ENCODE results near the gene RREB1. TPM values are rescaled to one million over a fixed set of nuclear protein-coding genes. Genes with fewer than 3 reads are reported as not detected.

RREB1 gene
- polyA plus RNA-seq, 1 donor (not counting 4 experiments of a cell fraction or from before 2014, with no cell fraction given) = 6.1 TPM

DNA sequence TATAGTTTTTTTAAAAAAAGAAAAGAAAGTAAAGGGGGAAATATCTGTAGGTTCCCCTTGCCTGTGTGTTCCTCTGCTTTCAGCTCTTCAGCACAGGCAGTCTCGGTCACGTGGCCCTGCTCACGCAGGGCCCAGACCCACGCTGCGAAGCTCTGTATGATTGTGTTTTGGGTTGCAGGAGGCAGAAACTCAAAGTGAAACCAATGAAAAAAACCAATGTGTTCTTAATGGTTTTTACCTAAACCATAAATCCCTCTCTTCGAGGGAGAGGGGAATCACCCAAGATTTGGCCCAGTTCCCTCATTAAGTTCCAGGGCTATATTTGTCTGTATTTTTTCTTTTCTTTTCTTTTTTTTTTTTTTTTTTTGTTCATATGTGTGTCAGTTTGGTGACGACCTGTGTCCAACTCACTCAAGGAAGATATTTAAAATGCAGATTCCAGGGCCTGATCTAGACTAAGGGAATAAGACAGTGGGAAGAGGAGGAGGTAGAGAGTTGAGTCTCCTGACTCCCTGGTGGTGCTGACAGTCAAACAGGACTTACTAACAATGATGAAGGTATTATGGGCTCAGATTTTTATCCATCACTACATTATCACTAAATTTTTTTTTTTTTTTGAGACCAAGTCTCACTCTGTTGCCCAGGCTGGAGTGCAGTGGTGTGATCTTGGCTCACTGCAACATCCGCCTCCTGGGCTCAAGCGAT is 33.8 kb upstream of the RREB1 start:
- no peak overlapping the region for H3K9ac ChIP-seq (ENCODE audit: control insufficient read depth, extremely low read depth, insufficient read depth, low read length)
- no peak overlapping the region for H3K27ac ChIP-seq (ENCODE audit: control insufficient read depth, insufficient read depth, low read length)
- FAIRE-seq (no peak), DNase-seq (ENCODE audit: low read depth, low spot score) (no peak)
- H3K27me3 ChIP-seq (ENCODE audit: control insufficient read depth, extremely low read depth, insufficient read depth, low read length) = no peaks in the 10 kb centered on the region
- no peaks in the 10 kb centered on the region for H4K20me1 ChIP-seq (ENCODE audit: control insufficient read depth, extremely low read depth, insufficient read depth, low read length)
- no peaks in the 10 kb centered on the region for H3K79me2 ChIP-seq (ENCODE audit: control insufficient read depth, insufficient read depth, low read length)
- H2AFZ ChIP-seq (ENCODE audit: control insufficient read depth, low read length) = no peak overlapping the region
- dilution Hi-C loops (cut with MboI; ENCODE audit: extremely low pct_ligation_motif_present, low sequenced_read_pairs) = no loop called here
- no peak overlapping the region for H3K4me2 ChIP-seq (ENCODE audit: control insufficient read depth, extremely low read depth, insufficient read depth, low read depth, low read length)
- H3K4me3 ChIP-seq (ENCODE audit: control insufficient read depth in 2 of 3, extremely low read depth in 1 of 3, insufficient read depth in 2 of 3, low read depth in 1 of 3, low read length in 3 of 3) = no peak overlapping the region
- no peaks in the 10 kb centered on the region for H3K9me1 ChIP-seq (ENCODE audit: control insufficient read depth, extremely low read depth, insufficient read depth, low read length)
- H3K36me3 ChIP-seq (ENCODE audit: control insufficient read depth in 2 of 2, extremely low read depth in 1 of 2, insufficient read depth in 2 of 2, low read length in 2 of 2) = no peaks in the 10 kb centered on the region
- H3K9me3 ChIP-seq (ENCODE audit: control insufficient read depth, low read depth, low read length) = no peaks in the 10 kb centered on the region
- peaks cover 3% of the 10 kb centered on the region for H3K4me1 ChIP-seq (ENCODE audit: control insufficient read depth, extremely low read depth, insufficient read depth, low read length)
- TF ChIP-seq, protein P1, sequence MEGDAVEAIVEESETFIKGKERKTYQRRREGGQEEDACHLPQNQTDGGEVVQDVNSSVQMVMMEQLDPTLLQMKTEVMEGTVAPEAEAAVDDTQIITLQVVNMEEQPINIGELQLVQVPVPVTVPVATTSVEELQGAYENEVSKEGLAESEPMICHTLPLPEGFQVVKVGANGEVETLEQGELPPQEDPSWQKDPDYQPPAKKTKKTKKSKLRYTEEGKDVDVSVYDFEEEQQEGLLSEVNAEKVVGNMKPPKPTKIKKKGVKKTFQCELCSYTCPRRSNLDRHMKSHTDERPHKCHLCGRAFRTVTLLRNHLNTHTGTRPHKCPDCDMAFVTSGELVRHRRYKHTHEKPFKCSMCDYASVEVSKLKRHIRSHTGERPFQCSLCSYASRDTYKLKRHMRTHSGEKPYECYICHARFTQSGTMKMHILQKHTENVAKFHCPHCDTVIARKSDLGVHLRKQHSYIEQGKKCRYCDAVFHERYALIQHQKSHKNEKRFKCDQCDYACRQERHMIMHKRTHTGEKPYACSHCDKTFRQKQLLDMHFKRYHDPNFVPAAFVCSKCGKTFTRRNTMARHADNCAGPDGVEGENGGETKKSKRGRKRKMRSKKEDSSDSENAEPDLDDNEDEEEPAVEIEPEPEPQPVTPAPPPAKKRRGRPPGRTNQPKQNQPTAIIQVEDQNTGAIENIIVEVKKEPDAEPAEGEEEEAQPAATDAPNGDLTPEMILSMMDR (optimal IDR thresholded peaks at IDR 0.05 in 1 of 3, IDR thresholded peaks at IDR 0.05 in 1 of 3, conservative IDR thresholded peaks at IDR 0.05 in 1 of 3; ENCODE audit: extremely low read depth in 1 of 3, insufficient read depth in 2 of 3, low read length in 3 of 3) = no peak
- TF ChIP-seq EZH2 (IDR thresholded peaks at IDR 0.05; ENCODE audit: low read length) = no peak

DNA sequence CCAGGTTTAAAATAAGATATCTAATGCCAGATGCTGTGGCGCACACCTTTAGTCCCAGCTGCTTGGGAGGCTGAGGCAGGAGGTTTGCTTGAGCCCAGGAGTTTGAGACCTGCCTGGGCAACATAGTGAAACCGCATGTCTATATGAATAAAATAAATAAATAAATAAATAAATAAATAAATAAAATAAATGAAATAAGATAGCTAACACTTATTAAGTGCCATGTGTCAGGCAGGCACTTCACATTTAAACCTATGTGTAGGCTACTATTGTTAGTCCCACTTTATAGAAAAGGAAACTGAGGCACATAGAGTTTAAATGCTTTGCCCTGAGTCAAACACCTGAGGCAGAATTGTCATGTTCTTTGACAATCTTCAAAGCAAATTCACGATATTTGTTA is 32.9 kb upstream of the RREB1 start:
- Histone ChIP-seq H2AFZ (ENCODE audit: control insufficient read depth, low read length) (no peak overlapping the region), H3K4me2 (ENCODE audit: control insufficient read depth, extremely low read depth, insufficient read depth, low read depth, low read length) (no peak overlapping the region), H3K36me3 (ENCODE audit: control insufficient read depth in 2 of 2, extremely low read depth in 1 of 2, insufficient read depth in 2 of 2, low read length in 2 of 2) (no peaks in the 10 kb centered on the region), H3K9me3 (ENCODE audit: control insufficient read depth, low read depth, low read length) (no peaks in the 10 kb centered on the region), H3K79me2 (ENCODE audit: control insufficient read depth, insufficient read depth, low read length) (no peaks in the 10 kb centered on the region), H3K27me3 (ENCODE audit: control insufficient read depth, extremely low read depth, insufficient read depth, low read length) (no peaks in the 10 kb centered on the region), H3K9ac (ENCODE audit: control insufficient read depth, extremely low read depth, insufficient read depth, low read length) (no peak overlapping the region), H3K4me3 (ENCODE audit: control insufficient read depth in 2 of 3, extremely low read depth in 1 of 3, insufficient read depth in 2 of 3, low read depth in 1 of 3, low read length in 3 of 3) (no peak overlapping the region), H3K4me1 (ENCODE audit: control insufficient read depth, extremely low read depth, insufficient read depth, low read length) (peaks cover 3% of the 10 kb centered on the region), H3K9me1 (ENCODE audit: control insufficient read depth, extremely low read depth, insufficient read depth, low read length) (no peaks in the 10 kb centered on the region), H3K27ac (ENCODE audit: control insufficient read depth, insufficient read depth, low read length) (no peak overlapping the region), H4K20me1 (ENCODE audit: control insufficient read depth, extremely low read depth, insufficient read depth, low read length) (no peaks in the 10 kb centered on the region)
- FAIRE-seq (no peak), DNase-seq (ENCODE audit: low read depth, low spot score) (no peak)
- TF ChIP-seq, protein P1 (optimal IDR thresholded peaks at IDR 0.05 in 1 of 3, IDR thresholded peaks at IDR 0.05 in 1 of 3, conservative IDR thresholded peaks at IDR 0.05 in 1 of 3; ENCODE audit: extremely low read depth in 1 of 3, insufficient read depth in 2 of 3, low read length in 3 of 3) = no peak
- no peak for TF ChIP-seq EZH2 (IDR thresholded peaks at IDR 0.05; ENCODE audit: low read length)
- dilution Hi-C loops (cut with MboI; ENCODE audit: extremely low pct_ligation_motif_present, low sequenced_read_pairs) = no loop called here

Data from keratinocyte (primary cell).